ENCODE results near the gene CBX7.

Gene CBX7

DNA sequence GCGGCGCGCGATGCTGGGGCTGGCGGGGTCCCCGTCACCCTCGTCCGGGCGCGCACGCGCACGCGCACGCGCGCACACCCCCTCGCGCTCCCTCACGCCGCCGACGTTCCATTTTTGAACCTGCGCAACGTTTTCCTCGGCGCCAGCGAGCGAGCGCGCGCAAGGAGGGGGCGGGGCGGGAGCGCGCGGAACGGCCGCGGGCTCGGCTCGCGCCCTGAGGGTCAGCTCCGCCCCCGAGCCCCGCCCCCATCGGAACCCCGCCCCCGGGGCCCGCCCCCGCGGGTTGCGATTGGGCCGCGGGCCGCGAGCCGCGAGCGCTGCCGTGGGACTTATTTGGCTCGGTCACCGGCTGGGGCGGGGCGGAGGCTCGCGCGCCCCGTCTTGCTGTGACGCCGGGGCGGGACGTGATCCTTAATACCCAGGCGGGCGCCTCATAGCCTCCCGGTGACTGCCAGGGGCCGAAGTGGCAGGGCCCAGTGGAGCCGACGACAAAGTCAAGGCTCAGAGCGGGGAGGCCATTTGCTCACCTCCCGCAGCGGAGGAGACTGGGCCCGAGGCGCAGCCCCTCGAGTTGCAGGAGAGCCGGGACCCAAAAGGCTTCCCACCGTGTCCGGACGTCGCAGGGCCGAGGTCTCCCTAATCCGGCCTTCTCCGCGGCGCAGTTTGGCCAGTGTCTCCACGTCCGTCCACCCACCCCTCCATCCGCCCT lies at the start of gene CBX7:
TSS of gene CBX7 (minus strand) at position 170 of the 709 bp plus-strand sequence. CDS start 236 bp downstream, outside the sequence.
- peak; percentile 87 to 98 for DNase-seq

DNA sequence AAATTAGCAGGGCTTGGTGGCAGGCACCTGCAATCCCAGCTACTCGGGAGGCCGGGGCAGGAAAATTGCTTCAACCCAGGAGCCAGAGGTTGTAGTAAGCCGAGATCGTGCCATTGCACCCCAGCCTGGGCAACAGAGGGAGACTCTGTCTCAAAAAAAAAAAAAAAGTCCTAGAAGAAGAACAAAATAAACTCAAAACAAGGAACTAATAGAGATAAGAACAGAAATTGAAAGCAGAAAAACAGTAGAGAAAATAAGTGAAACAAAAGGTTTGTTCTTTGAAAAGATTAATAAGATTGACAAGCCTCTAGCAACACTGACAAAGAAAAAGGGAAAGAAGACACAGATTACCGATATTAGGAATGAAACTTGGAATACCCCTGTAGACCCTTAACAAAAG lies 45.1 kb upstream of the CBX7 start:
- DNase-seq: no peak

DNA sequence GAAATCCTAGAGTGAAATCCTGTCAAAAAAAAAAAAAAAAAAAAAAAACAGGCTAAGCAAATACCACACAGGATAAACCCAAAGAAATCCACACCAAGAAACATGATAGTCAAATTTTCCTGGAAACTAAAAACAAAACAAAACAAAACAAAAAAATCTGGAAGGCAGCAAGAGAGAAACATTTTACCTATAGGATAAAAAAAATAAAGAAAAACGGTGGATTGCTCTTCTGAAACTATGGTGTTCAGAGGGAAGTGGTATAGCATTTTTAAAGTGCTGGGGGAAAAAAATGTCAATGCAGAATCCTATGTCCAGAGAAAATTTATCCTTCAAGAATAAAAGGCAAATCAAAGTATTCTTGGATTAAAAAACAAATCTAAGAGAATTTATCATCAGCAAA lies 41.6 kb upstream of the CBX7 start:
- no peak for DNase-seq

DNA sequence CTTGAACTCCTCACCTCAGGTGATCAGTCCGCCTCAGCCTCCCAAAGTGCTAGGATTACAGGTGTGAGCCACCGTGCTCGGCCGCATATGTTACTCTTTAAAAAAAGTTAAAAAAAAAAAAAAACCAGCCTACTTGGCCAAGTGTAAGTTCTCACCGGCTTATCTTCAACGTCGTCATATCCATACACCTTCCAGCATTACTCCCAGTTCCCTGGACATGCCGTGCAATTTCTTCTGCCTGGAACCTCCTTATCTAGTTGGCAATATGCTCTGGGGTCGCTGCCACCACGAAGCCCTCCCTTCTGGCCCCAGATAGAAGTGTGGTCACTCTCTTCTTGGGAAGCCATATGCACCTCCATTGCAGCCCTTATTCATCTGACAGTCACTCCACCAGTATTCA lies 36.3 kb upstream of the CBX7 start:
- DNase-seq: no peak

GRCh38 chr22:39185601-39186012 lies 33.1 kb upstream of the CBX7 start:
- DNase-seq: no peak

GRCh38 chr22:39184586-39185577 lies 32.4 kb upstream of the CBX7 start:
- DNase-seq: no peak

- no peak for DNase-seq
Measured at GRCh38 chr22:39183991-39184585, 31.6 kb upstream of the CBX7 start.

DNA sequence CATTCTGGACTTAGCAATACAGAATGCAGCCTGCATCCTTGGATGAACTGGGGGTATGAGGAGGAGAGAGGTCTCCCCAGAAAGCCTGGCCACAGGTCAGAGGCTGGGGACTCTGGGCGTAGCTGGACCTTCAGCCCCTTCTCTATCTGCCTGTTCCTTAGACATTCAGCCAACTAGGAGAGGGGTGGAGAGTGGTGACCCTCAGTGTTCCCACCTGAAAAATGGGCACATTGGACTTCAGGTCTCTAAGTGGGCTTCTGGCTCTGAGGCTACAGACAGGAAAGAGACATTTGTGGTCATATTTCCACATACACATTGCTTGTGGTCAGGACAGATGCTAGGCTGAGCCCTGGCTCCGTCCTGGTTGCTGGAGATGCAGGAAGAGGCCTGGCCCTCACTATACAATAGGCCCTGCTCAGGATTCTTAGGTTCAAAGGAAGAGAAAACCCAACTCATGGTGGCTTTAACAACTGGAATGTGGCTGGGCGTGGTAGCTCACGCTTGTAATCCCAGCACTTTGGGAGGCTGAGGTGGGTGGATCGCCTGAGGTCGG lies 30.1 kb upstream of the CBX7 start:
- DNase-seq: no peak

- no peak for DNase-seq
Measured at GRCh38 chr22:39181778-39182177, 29.3 kb upstream of the CBX7 start.

GRCh38 chr22:39181356-39181755 lies 28.9 kb upstream of the CBX7 start:
- DNase-seq: no peak

DNA sequence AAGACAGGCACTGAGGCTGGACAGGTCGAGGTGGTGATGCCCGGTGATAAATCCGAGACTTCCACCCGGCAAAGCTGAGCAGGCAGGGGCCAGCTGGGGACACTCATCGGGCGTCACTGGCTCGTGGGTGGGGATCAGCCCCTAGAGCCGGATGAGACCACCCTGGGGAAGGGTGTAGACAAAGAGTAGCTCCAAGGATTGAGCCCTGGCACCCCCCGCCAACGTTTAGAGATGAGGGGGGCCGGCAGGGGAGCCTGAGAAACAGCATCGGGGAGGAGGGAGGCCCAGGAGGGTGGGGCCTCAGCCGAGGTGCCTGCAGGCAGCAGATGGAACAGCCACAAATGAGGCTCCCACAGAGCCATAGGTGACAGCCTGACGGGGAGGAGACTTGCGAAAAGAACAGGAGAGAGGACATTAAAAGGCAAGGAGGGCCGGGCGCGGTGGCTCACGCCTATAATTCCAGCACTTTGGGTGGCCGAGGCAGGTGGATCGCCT lies 27.4 kb upstream of the CBX7 start:
- no peak for DNase-seq

- no peak for DNase-seq
Measured at GRCh38 chr22:39179401-39179827, 26.9 kb upstream of the CBX7 start.

- no peak for DNase-seq
Measured at GRCh38 chr22:39178206-39179111, 26.0 kb upstream of the CBX7 start.

DNA sequence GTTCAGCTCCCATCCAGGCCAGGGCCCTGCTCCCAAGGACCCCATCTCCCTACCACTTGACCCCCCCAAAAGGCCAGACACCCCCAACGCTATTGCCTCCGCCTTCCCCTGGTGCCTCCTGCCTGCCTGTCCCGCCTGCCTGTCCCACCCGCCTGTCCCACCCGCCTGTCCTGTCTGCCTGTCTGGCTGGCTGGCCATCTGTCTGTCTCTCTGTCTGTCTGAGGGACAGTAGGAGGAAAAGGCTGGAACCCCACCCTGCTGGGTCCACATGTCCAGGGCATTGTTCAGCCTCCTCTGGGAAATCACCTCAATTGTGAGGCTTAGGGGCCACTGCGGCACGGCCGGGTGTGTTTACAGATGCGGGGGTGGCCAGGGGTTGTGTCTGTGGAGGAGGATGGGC lies 25.3 kb upstream of the CBX7 start:
- no peak for DNase-seq

- no peak for DNase-seq
Measured at GRCh38 chr22:39177456-39177775, 24.9 kb upstream of the CBX7 start.

DNA sequence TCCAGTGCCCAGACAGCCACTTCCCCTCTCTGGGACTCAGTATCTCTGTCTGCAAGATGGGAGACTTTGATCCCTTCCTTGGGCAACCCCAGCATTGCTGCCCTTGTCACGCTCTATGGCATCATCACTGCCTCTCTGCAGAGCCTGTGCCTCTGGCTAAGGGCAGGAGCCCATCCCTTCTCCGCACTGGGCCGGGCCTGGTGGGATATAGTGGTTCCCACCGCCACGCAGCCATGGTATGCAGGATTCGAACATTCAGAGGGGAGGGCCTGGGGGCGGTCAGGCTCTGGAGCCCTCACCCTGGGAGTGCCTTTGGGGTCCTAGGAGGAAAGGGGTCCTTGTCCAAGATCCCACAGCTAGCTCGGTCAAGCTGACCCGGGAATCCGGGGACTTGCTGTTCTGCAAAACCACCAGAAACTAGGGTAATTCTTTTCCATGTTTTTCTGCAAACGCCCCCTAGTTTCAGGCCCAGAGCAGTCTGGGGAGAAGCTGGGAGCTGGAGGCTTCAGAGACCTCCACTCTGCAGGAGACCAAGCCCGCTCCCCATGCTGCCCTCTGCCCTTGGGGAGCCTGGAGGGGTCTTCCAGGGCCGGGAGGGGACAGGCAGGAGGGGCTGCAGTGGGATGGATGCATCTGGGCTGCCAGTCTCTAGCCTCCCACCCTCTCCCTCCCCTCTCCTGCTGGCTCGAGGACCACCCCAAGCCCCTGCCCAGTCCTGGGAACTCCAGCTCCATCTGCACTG lies 24.4 kb upstream of the CBX7 start:
- DNase-seq: no peak

GRCh38 chr22:39176143-39176713 lies 23.7 kb upstream of the CBX7 start:
- no peak for DNase-seq

GRCh38 chr22:39175353-39176142 lies 23.1 kb upstream of the CBX7 start:
- DNase-seq: no peak

DNA sequence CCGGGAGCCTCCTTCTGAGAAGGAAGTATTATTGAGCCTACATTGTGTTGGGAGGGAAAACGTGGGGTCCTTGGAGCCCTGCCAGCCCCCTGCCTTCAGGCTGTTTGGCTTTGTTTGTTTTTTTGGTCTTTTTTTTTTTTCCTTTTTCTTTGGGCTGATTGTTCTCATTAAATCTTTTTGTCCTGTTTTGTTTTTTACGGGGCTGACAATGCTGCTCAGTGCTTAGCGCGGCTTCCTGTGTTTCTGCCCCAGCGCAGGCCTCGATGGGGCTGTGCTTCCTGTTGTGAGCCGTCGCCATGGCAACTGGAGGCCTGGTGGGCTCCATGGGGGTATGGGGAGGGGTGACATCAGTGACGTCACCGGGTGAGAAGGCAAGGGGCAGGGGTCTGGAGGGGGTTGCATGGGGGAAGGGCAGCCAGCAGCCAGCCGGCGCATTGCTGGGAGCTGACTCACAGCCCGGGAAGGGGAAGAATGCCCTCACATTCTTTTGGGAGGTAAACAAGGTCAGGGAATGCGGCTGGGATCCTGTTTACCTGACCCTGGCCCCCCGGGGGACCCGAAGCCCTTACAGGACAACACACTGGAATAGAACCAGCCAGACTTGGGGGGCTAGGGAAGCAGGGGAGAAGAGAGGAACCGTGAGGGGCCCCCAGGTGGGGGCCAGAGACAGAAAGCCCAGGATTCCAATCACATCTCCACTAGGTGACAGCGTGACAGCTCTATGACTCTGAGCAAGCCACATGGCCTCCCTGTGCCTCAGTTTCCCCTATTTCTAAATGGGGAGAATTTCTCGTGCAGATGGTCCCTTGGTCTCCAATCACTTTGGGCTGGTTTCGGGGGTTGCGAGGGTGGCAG lies 22.2 kb upstream of the CBX7 start:
- no peak for DNase-seq

Measured in stimulated activated CD4-positive, alpha-beta T cell treated with anti-CD3 and anti-CD28 coated beads, Interleukin-2, amount 100 ng/mL, for 48 hours (primary cell).